Left ventricle myocardium superior (tissue), 1 donor: Measurements from ENCODE around the gene ZDHHC18. TPM values are rescaled to one million over a fixed set of nuclear protein-coding genes. Genes with fewer than 3 reads are reported as not detected.
"Not testable (repeated sequence)": the region's sequence is repeated elsewhere in the genome, so short reads cannot be mapped to it uniquely, and the experiment has no call there.

Experiments used
- ATAC-seq: fragments of 200-7000 bp; cut with Tn5 transposase; one replicate; pipeline ENCODE4 v1.9.1; 2020; ENCODE audit warnings: mild to moderate bottlenecking, moderate library complexity
- DNase-seq: peaks from one replicate; pipeline ENCODE4 v3.0.0-alpha.2; 2020
- intact Hi-C: fragments of 100-400 bp; cut with micrococcal nuclease; formaldehyde crosslinking; loops from one replicate; pipeline ENCODE4 v1.11.0; 2022
- total RNA-seq: library from RNA; stranded (reverse); fragmentation: NEBNext Ultra II Directional; extraction: Animal tissue kit (Norgen Biotek cat#: 25700); gene quantifications from one replicate; pipeline ENCODE4 v1.2.1, GENCODE V29; 2021
- donor health status: DM: no; HTN: yes; CAD: no; lungs with severe emphysema.

The ZDHHC18 gene
- total RNA-seq, 1 donor from 2014 or later, result 18.1 TPM

- intact Hi-C loops, result no loop called here
- ATAC-seq (peak; percentile 58), DNase-seq (peak; percentile 42)
Observed at GRCh38 chr1:26828411-26828991, 2.0 kb downstream of the ZDHHC18 start.

GRCh38 chr1:26829184-26829911, 2.9 kb downstream of the ZDHHC18 start:
- ATAC-seq (no peak), DNase-seq (no peak)
- intact Hi-C loops, result no loop called here

GRCh38 chr1:26831059-26831458, 4.6 kb downstream of the ZDHHC18 start:
- intact Hi-C loops, result no loop called here
- ATAC-seq, result no peak
- no peak for DNase-seq

- intact Hi-C loops, result no loop called here
- DNase-seq (no peak), ATAC-seq (no peak)
Observed at GRCh38 chr1:26831546-26832248, 5.2 kb downstream of the ZDHHC18 start.

- intact Hi-C loops, result no loop called here
- ATAC-seq, result no peak
- DNase-seq, result no peak
Observed at GRCh38 chr1:26832249-26832960, 5.9 kb downstream of the ZDHHC18 start.

- DNase-seq (peak; percentile 41), ATAC-seq (no peak)
- intact Hi-C loops, result no loop called here
Observed at GRCh38 chr1:26833432-26834405, 7.2 kb downstream of the ZDHHC18 start.

- ATAC-seq, DNase-seq, intact Hi-C loops: not testable (repeated sequence)
Observed at GRCh38 chr1:26837665-26838064, 11.2 kb downstream of the ZDHHC18 start.

- DNase-seq (no peak), ATAC-seq (peak; percentile 12)
- intact Hi-C loops, result no loop called here
Observed at GRCh38 chr1:26838474-26839338, 12.2 kb downstream of the ZDHHC18 start.

- DNase-seq (no peak), ATAC-seq (no peak)
- intact Hi-C loops, result no loop called here
Observed at GRCh38 chr1:26839339-26839722, 12.8 kb downstream of the ZDHHC18 start.

GRCh38 chr1:26839779-26840178, 13.3 kb downstream of the ZDHHC18 start:
- intact Hi-C loops, result no loop called here
- DNase-seq (no peak), ATAC-seq (no peak)

GRCh38 chr1:26844424-26845196, 18.1 kb downstream of the ZDHHC18 start:
- no peak for DNase-seq
- no peak for ATAC-seq
- intact Hi-C loops, result no loop called here

GRCh38 chr1:26847826-26848225, 21.3 kb downstream of the ZDHHC18 start:
- intact Hi-C loops, ATAC-seq, DNase-seq: not testable (repeated sequence)

- no peak for DNase-seq
- ATAC-seq, result no peak
- intact Hi-C loops, result no loop called here
Observed at GRCh38 chr1:26848499-26848898, 22.0 kb downstream of the ZDHHC18 start.

GRCh38 chr1:26848941-26849774, 22.7 kb downstream of the ZDHHC18 start:
- intact Hi-C loops, result no loop called here
- no peak for ATAC-seq
- DNase-seq, result no peak

- intact Hi-C loops, result no loop called here
- DNase-seq (no peak), ATAC-seq (no peak)
Observed at GRCh38 chr1:26851106-26851684, 24.7 kb downstream of the ZDHHC18 start.

- DNase-seq (no peak), ATAC-seq (no peak)
- intact Hi-C loops, result no loop called here
Observed at GRCh38 chr1:26852701-26853100, 26.2 kb downstream of the ZDHHC18 start.
